GM23338 (cell line): ENCODE data around the gene WSCD2. TPM values are rescaled to one million over a fixed set of nuclear protein-coding genes. Genes with fewer than 3 reads are reported as not detected.

ENCODE experiments used
- ATAC-seq: fragments of 200-7000 bp; cut with Tn5 transposase; 3 replicates; pipeline ENCODE4 v1.9.1; 2020
- DNase-seq: peaks from one replicate; pipeline ENCODE4 v3.0.0-alpha.2; 2015; ENCODE audit warnings: low spot score
- H2AFZ ChIP-seq: fragments of 200-600 bp; sonication (generic); 2 replicates; pipeline ENCODE4 v1.8.0; 2016; ENCODE audit warnings: antibody characterized with exemption, mild to moderate bottlenecking, moderate library complexity
- H3F3A ChIP-seq: fragments of 200-600 bp; sonication (generic); replicated peaks from 2 replicates; pipeline ENCODE4 v1.8.0; 2017; ENCODE audit warnings: antibody characterized with exemption, mixed run types, low read depth
- H3K27ac ChIP-seq: fragments of 200-600 bp; sonication (generic); 2 replicates; pipeline ENCODE4 v1.6.1; 2016; ENCODE audit warnings: low read depth
- H3K27me3 ChIP-seq: fragments of 200-600 bp; sonication (generic); 2 replicates; pipeline ENCODE4 v1.8.0; 2016; ENCODE audit warnings: mild to moderate bottlenecking, mixed run types, moderate library complexity; ENCODE audit not compliant: insufficient read depth
- H3K36me3 ChIP-seq: fragments of 200-600 bp; sonication (generic); 2 replicates; pipeline ENCODE4 v1.8.0; 2016; ENCODE audit warnings: mild to moderate bottlenecking; ENCODE audit not compliant: insufficient read depth
- H3K4me1 ChIP-seq: fragments of 200-600 bp; sonication (generic); 2 replicates; pipeline ENCODE4 v1.8.0; 2016; ENCODE audit warnings: mild to moderate bottlenecking, moderate library complexity; ENCODE audit not compliant: insufficient read depth
- H3K4me2 ChIP-seq: fragments of 200-600 bp; sonication (generic); 2 replicates; pipeline ENCODE4 v1.7.1; 2017; ENCODE audit warnings: mixed run types
- H3K4me3 ChIP-seq: fragments of 200-600 bp; sonication (generic); 2 replicates; pipeline ENCODE4 v1.6.1; 2016; ENCODE audit warnings: mixed run types
- H3K79me2 ChIP-seq: fragments of 200-600 bp; sonication (generic); replicated peaks from 2 replicates; pipeline ENCODE4 v1.8.0; 2017; ENCODE audit warnings: mild to moderate bottlenecking; ENCODE audit not compliant: insufficient read depth
- H3K9me2 ChIP-seq: fragments of 200-600 bp; sonication (generic); 2 replicates; pipeline ENCODE4 v1.8.0; 2017; ENCODE audit not compliant: insufficient read depth
- H4K20me1 ChIP-seq: fragments of 200-600 bp; sonication (generic); replicated peaks from 2 replicates; pipeline ENCODE4 v1.8.0; 2017; ENCODE audit warnings: mild to moderate bottlenecking; ENCODE audit not compliant: insufficient read depth
- H3K27ac Mint-ChIP-seq: 2 replicates; pipeline ENCODE4 v1.8.0; 2020; ENCODE audit warnings: inconsistent platforms, mild to moderate bottlenecking, moderate library complexity, mixed read lengths
- H3K27me3 Mint-ChIP-seq: 3 replicates; pipeline ENCODE4 v1.8.0; 2022; ENCODE audit warnings: low read depth, mild to moderate bottlenecking, moderate library complexity, mixed read lengths, inconsistent platforms; ENCODE audit not compliant: insufficient read depth, poor library complexity
- H3K36me3 Mint-ChIP-seq: 3 replicates; pipeline ENCODE4 v1.8.0; 2021; ENCODE audit warnings: low read depth, mild to moderate bottlenecking, inconsistent platforms, moderate library complexity, mixed read lengths
- H3K4me1 Mint-ChIP-seq: 3 replicates; pipeline ENCODE4 v1.8.0; 2020; ENCODE audit warnings: mild to moderate bottlenecking, inconsistent platforms, mixed read lengths
- H3K4me3 Mint-ChIP-seq: 3 replicates; pipeline ENCODE4 v1.8.0; 2021; ENCODE audit warnings: moderate library complexity, mild to moderate bottlenecking, inconsistent platforms, mixed read lengths
- H3K9me3 Mint-ChIP-seq: 3 replicates; pipeline ENCODE4 v1.8.0; 2020; ENCODE audit warnings: moderate library complexity, mild to moderate bottlenecking, inconsistent platforms, mixed read lengths
- CREB1 ChIP-seq: fragments of 250-450 bp; sonication (Bioruptor Pico); IDR thresholded peaks from 2 replicates; pipeline ENCODE4 v1.5.0; 2020; ENCODE audit warnings: low read depth, mild to moderate bottlenecking, moderate library complexity
- ETS1 ChIP-seq: IDR thresholded peaks from 2 replicates; pipeline ENCODE4 v1.6.1; 2016; ENCODE audit warnings: antibody characterized with exemption
- EZH2 ChIP-seq: fragments of 200-600 bp; sonication (generic); IDR thresholded peaks from one replicate; pipeline ENCODE4 v1.8.0; 2017; ENCODE audit warnings: antibody characterized with exemption, mild to moderate bottlenecking, low read depth; ENCODE audit not compliant: unreplicated experiment
- EZH2phosphoT487 ChIP-seq: fragments of 200-600 bp; sonication (generic); IDR thresholded peaks from one replicate; pipeline ENCODE4 v1.8.1; 2018; ENCODE audit warnings: antibody characterized with exemption; ENCODE audit not compliant: unreplicated experiment
- JUNB ChIP-seq: IDR thresholded peaks from one replicate; pipeline ENCODE4 v1.6.1; 2016; ENCODE audit warnings: antibody characterized with exemption; ENCODE audit not compliant: unreplicated experiment
- NANOG ChIP-seq: IDR thresholded peaks from 2 replicates; pipeline ENCODE4 v1.6.1; 2016; ENCODE audit warnings: antibody characterized with exemption, borderline replicate concordance
- POLR2AphosphoS5 ChIP-seq: IDR thresholded peaks from 2 replicates; pipeline ENCODE4 v1.6.1; 2016; ENCODE audit warnings: antibody characterized with exemption, low read depth
- REST ChIP-seq: IDR thresholded peaks from one replicate; pipeline ENCODE4 v1.6.1; 2018; ENCODE audit warnings: antibody characterized with exemption; ENCODE audit not compliant: unreplicated experiment
- STAT1 ChIP-seq: IDR thresholded peaks from one replicate; pipeline ENCODE4 v1.6.1; 2016; ENCODE audit warnings: antibody characterized with exemption; ENCODE audit not compliant: unreplicated experiment
- ZNF114 ChIP-seq: fragments of 250-450 bp; sonication (Bioruptor Pico); IDR thresholded peaks from 2 replicates; pipeline ENCODE4 v1.5.0; 2020; ENCODE audit warnings: mild to moderate bottlenecking, moderate library complexity
- ZNF331 ChIP-seq: fragments of 250-450 bp; sonication (Bioruptor Pico); IDR thresholded peaks from 2 replicates; pipeline ENCODE4 v1.5.0; 2020; ENCODE audit warnings: low read depth, mild to moderate bottlenecking, moderate library complexity
- ZNF462 ChIP-seq: fragments of 250-450 bp; sonication (Bioruptor Pico); IDR thresholded peaks from 2 replicates; pipeline ENCODE4 v1.5.0; 2020; ENCODE audit warnings: mild to moderate bottlenecking, moderate library complexity
- polyA plus RNA-seq: library from polyadenylated mRNA; unstranded; fragments of >200 nt; fragmentation: Nextera tagmentation; extraction: Ambion mirVana; gene quantifications from 2 replicates; pipeline ENCODE4 v1.2.1, GENCODE V29; 2016
- total RNA-seq: library from RNA; depleted of rRNA; stranded (reverse); fragments of >200 nt; shearing (Covaris generic); gene quantifications from 2 replicates; pipeline ENCODE4 v1.2.3, GENCODE V29; 2014
- TF ChIP-seq, protein P1 (sequence below), 2 experiments: fragments of 200-600 bp in 1 of 2; sonication (generic) in 1 of 2; conservative IDR thresholded peaks; 2 replicates each; pipeline versions ENCODE4 v1.5.1 to v1.6.1; 2016 to 2017; ENCODE audit warnings: antibody characterized with exemption in 2 of 2, low read depth in 2 of 2, mild to moderate bottlenecking in 2 of 2, moderate library complexity in 1 of 2

Gene WSCD2
- total and polyA plus RNA-seq, 2 experiments from 2014 or later: 0.66 to 3.1 TPM

GRCh38 chr12:108277613-108278012 lies 148.5 kb downstream of the WSCD2 start:
- H3K4me1 Mint-ChIP-seq: peaks cover 9% of the 10 kb centered on the region
- H3K4me3 Mint-ChIP-seq: no peak overlapping the region
- Histone ChIP-seq H3F3A (no peaks in the 10 kb centered on the region), H3K9me2 (no peaks in the 10 kb centered on the region), H3K4me2 (no peak overlapping the region), H3K36me3 (no peaks in the 10 kb centered on the region), H3K4me1 (no peaks in the 10 kb centered on the region), H3K27me3 (no peaks in the 10 kb centered on the region), H2AFZ (no peak overlapping the region), H4K20me1 (no peaks in the 10 kb centered on the region; the same call in 1 of the 2 replicates), H3K27ac (no peak overlapping the region), H3K4me3 (no peak overlapping the region), H3K79me2 (no peaks in the 10 kb centered on the region)
- no peaks in the 10 kb centered on the region for H3K36me3 Mint-ChIP-seq
- ATAC-seq (no peak), DNase-seq (no peak)
- H3K9me3 Mint-ChIP-seq: peaks cover 3% of the 10 kb centered on the region; the same call in 1 of the 3 replicates
- H3K27me3 Mint-ChIP-seq: no peaks in the 10 kb centered on the region
- no peak for TF ChIP-seq EZH2phosphoT487
- TF ChIP-seq, protein P1, sequence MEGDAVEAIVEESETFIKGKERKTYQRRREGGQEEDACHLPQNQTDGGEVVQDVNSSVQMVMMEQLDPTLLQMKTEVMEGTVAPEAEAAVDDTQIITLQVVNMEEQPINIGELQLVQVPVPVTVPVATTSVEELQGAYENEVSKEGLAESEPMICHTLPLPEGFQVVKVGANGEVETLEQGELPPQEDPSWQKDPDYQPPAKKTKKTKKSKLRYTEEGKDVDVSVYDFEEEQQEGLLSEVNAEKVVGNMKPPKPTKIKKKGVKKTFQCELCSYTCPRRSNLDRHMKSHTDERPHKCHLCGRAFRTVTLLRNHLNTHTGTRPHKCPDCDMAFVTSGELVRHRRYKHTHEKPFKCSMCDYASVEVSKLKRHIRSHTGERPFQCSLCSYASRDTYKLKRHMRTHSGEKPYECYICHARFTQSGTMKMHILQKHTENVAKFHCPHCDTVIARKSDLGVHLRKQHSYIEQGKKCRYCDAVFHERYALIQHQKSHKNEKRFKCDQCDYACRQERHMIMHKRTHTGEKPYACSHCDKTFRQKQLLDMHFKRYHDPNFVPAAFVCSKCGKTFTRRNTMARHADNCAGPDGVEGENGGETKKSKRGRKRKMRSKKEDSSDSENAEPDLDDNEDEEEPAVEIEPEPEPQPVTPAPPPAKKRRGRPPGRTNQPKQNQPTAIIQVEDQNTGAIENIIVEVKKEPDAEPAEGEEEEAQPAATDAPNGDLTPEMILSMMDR (conservative IDR thresholded peaks at IDR 0.05; ENCODE audit: low read depth in 2 of 2): no peak
- TF ChIP-seq CREB1: no peak
- TF ChIP-seq POLR2AphosphoS5: no peak
- no peak for TF ChIP-seq NANOG
- TF ChIP-seq STAT1: no peak
- TF ChIP-seq ETS1: no peak
- no peak for TF ChIP-seq ZNF331
- no peak for TF ChIP-seq ZNF462 (CRISPR knock-in tag)
- TF ChIP-seq REST: no peak
- no peak for TF ChIP-seq ZNF114
- TF ChIP-seq EZH2: no peak
- no peak for TF ChIP-seq JUNB
- H3K27ac Mint-ChIP-seq: no peak overlapping the region
